Upper lobe of left lung (tissue), 6 donors: Measurements from ENCODE around the gene PALLD. TPM values are rescaled to one million over a fixed set of nuclear protein-coding genes. Genes with fewer than 3 reads are reported as not detected.
A peak's percentile ranks its signal among the peaks of the same experiment; 100 is the strongest.

Experiments used
- ATAC-seq, 2 donors: fragments of 200-7000 bp; cut with Tn5 transposase; one replicate each; pipeline ENCODE4 v1.9.1; 2022; ENCODE audit warnings: mild to moderate bottlenecking in 2 of 2, moderate library complexity in 2 of 2; ENCODE audit not compliant: low FRiP score in 2 of 2
- DNase-seq, 2 donors: peaks; one replicate each; pipeline ENCODE4 v3.0.0-alpha.2; 2019 to 2020
- H3K27ac ChIP-seq, 4 donors: fragments of 200-600 bp; sonication (generic); one replicate each; pipeline ENCODE4 v1.5.1; 2016 to 2019
- H3K27me3 ChIP-seq, 4 donors: fragments of 200-600 bp; sonication (generic); one replicate each; pipeline ENCODE4 v1.5.1; 2017 to 2019
- H3K36me3 ChIP-seq, 4 donors: fragments of 200-600 bp; sonication (generic); one replicate each; pipeline ENCODE4 v1.5.1; 2016 to 2019
- H3K4me1 ChIP-seq, 4 donors: fragments of 200-600 bp; sonication (generic); one replicate each; pipeline ENCODE4 v1.5.1; 2018 to 2019
- H3K4me3 ChIP-seq, 4 donors: fragments of 200-600 bp; sonication (generic); one replicate each; pipeline ENCODE4 v1.5.1; 2017 to 2019; ENCODE audit warnings: mild to moderate bottlenecking in 2 of 4, moderate library complexity in 1 of 4
- H3K9me3 ChIP-seq, 4 donors: fragments of 200-600 bp; sonication (generic); one replicate each; pipeline ENCODE4 v1.5.1; 2018 to 2019
- EP300 ChIP-seq, 4 donors: sonication (generic); formaldehyde crosslinking; IDR thresholded peaks; one replicate each; pipeline ENCODE4 v1.5.1; 2017; ENCODE audit warnings: antibody characterized with exemption in 4 of 4, control low read depth in 2 of 4
- POLR2A ChIP-seq, 4 donors: fragments of 450-650 bp; IDR thresholded peaks; one replicate each; pipeline ENCODE4 v1.5.1; 2016 to 2017; ENCODE audit warnings: antibody characterized with exemption in 4 of 4, mild to moderate bottlenecking in 2 of 4
- POLR2AphosphoS5 ChIP-seq, 2 donors: sonication (generic); formaldehyde crosslinking; IDR thresholded peaks; one replicate each; pipeline ENCODE4 v1.5.1; 2017; ENCODE audit warnings: antibody characterized with exemption in 2 of 2
- WGBS, 2 donors: methylation state at CpG; one replicate each; pipeline ENCODE4 v1.1.5; 2017 to 2018; 5-methylcytosine and 5-hydroxymethylcytosine counted together
- total RNA-seq, 6 donors: library from RNA; depleted of rRNA in 4 of 6; stranded (reverse); fragments of >200 nt in 4 of 6; gene quantifications; one replicate each; pipeline versions ENCODE4 v1.1.0 to v1.2.1, GENCODE V29; 2016 to 2021
- TF ChIP-seq, protein P1 (sequence below), 6 experiments: fragments of 450-650 bp in 4 of 6; fragments of 200-600 bp in 2 of 6; sonication (generic) in 2 of 6; IDR thresholded peaks; one replicate each; pipeline ENCODE4 v1.5.1; 2016 to 2019; ENCODE audit warnings: antibody characterized with exemption in 6 of 6
- donor health status: DM: no; HTN: no; CAD: no; lungs with moderate emphysema.
- donor health status: DM: no; HTN: yes; CAD: no; lungs with severe emphysema.

Gene PALLD
- total RNA-seq, 6 donors from 2014 or later, result 63.9 to 175 (median 134) TPM

DNA sequence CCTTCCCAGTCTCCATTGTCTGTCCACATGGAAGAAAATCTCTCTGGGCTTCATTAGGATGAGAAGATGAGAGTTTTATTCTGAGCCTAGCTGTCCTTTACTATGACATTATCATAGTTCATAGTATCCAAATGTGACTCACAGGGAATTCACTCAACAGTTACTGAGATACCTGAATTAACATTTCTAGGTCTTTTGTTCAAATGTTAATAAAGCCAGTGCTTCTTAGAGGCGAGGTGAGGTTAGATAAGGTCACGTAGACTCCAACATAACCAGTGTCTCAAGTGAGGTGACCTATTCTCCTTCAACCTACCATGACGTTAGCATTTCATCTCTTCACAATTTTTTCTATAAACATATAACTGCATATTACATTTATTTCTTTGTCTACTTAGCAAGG is 67.2 kb downstream of the PALLD start:
- Histone ChIP-seq H3K27me3 (no peaks in the 10 kb centered on the region), H3K9me3 (no peaks in the 10 kb centered on the region), H3K4me3 (no peak overlapping the region), H3K27ac (no peak overlapping the region), H3K36me3 (no peaks in the 10 kb centered on the region), H3K4me1 (peaks cover 0 to 6% (median 3%) of the 10 kb centered on the region in 4 donors)
- ATAC-seq (no peak), DNase-seq (no peak)
- no peak for TF ChIP-seq POLR2AphosphoS5 (IDR thresholded peaks at IDR 0.05)
- TF ChIP-seq, protein P1, sequence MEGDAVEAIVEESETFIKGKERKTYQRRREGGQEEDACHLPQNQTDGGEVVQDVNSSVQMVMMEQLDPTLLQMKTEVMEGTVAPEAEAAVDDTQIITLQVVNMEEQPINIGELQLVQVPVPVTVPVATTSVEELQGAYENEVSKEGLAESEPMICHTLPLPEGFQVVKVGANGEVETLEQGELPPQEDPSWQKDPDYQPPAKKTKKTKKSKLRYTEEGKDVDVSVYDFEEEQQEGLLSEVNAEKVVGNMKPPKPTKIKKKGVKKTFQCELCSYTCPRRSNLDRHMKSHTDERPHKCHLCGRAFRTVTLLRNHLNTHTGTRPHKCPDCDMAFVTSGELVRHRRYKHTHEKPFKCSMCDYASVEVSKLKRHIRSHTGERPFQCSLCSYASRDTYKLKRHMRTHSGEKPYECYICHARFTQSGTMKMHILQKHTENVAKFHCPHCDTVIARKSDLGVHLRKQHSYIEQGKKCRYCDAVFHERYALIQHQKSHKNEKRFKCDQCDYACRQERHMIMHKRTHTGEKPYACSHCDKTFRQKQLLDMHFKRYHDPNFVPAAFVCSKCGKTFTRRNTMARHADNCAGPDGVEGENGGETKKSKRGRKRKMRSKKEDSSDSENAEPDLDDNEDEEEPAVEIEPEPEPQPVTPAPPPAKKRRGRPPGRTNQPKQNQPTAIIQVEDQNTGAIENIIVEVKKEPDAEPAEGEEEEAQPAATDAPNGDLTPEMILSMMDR (IDR thresholded peaks at IDR 0.05), result no peak
- 83 to 90% methylated on average over 3 of the region's 3 CpGs for WGBS, 2 donors

DNA sequence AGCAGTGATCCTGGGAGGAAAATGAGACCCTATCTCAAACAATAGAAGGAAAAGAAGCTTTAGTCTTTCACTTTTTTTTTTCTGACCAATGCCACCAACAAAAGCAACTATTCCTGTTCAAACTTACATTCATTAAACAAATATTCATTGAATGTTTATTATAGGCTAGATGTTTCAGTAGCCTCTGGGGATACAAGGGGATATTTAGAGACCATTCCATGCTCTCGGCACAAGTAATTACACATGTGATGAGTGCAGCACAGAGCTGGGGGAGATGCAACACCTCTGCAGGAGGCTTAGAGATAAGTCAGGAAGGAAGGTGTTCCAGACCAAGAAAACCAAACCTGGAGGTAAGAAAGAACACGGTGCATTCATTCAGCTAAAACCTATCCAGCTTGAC is 68.3 kb downstream of the PALLD start:
- DNase-seq (no peak), ATAC-seq (no peak)
- H3K9me3 ChIP-seq, result no peaks in the 10 kb centered on the region
- peaks cover 3 to 7% (median 5%) of the 10 kb centered on the region in 4 donors for H3K4me1 ChIP-seq
- H3K4me3 ChIP-seq, result no peak overlapping the region
- H3K27ac ChIP-seq, result no peak overlapping the region
- H3K36me3 ChIP-seq, result no peaks in the 10 kb centered on the region
- no peaks in the 10 kb centered on the region for H3K27me3 ChIP-seq
- TF ChIP-seq EP300 (IDR thresholded peaks at IDR 0.05), result no peak
- TF ChIP-seq POLR2AphosphoS5 (IDR thresholded peaks at IDR 0.05), result no peak
- TF ChIP-seq POLR2A (IDR thresholded peaks at IDR 0.05), result no peak
- TF ChIP-seq, protein P1 (IDR thresholded peaks at IDR 0.05), result no peak
- 69 to 72% methylated on average over 2 of the region's 2 CpGs for WGBS, 2 donors

DNA sequence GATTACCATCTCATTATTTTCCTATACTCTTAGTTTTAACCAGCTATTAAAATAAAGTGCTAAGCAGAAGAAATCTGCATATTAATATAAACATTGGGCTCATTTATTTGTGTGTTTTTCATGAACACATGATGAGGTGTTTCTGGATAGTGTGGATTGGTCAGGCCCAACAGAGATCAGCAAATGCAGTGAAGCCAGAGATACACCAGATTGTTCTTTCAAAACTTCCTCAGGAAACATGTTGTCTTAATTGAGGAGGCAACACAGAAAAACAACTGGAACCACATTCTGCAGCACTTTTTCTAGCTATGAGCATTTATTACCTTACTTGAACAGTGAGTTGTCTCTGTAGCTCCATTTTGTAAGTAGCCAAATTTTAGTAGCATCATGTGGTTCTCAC is 69.9 kb downstream of the PALLD start:
- TF ChIP-seq, protein P1 (IDR thresholded peaks at IDR 0.05), result no peak
- no peak for TF ChIP-seq POLR2AphosphoS5 (IDR thresholded peaks at IDR 0.05)
- no peak for TF ChIP-seq POLR2A (IDR thresholded peaks at IDR 0.05)
- TF ChIP-seq EP300 (IDR thresholded peaks at IDR 0.05), result no peak
- Histone ChIP-seq H3K4me1 (peaks cover 0 to 8% (median 2%) of the 10 kb centered on the region in 4 donors), H3K36me3 (no peaks in the 10 kb centered on the region), H3K27ac (no peak overlapping the region), H3K9me3 (no peaks in the 10 kb centered on the region), H3K4me3 (no peak overlapping the region), H3K27me3 (no peaks in the 10 kb centered on the region)
- ATAC-seq, result no peak
- DNase-seq, result no peak

DNA sequence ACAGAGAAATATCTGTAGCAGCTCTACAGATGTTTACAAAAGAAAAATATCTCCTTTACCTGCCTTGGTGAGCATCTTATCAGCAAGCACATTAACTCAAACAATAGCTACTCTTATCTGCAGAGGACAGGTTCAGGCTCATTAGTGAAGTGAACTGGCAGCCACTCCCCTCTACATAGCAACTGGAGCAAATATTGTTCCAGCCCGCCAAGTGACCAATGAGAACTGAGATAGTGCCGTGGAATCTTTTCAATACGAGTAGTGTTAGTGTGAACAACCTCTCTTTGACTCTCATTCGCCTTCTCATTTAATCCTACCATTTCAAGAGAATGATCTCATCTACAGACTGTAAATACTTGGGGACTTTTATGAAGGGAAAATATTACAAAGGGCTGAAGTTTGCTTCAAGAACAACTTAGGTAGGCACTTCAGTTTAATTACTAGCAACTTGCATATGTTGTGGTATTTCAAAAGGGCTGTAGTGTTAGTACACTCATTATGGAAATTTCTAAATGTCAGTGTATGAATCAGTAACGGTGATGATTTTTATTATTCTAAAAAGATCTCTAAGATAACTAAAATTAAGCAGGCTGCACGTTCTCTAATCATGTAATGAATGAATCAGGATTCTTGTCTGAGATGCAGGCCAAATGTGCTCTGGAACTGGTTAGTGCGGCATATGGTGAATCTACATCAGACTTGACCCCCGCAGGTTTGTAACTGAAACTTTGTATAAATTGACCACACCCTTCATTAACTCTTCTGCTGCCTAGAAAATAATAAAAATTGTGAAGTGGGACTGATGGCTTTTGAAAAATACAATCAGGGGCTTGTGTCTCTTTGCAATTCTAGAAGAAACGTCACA is 72.4 kb downstream of the PALLD start:
- no peak overlapping the region for H3K4me3 ChIP-seq
- 42 to 45% methylated on average over 9 of the region's 9 CpGs for WGBS, 2 donors
- H3K4me1 ChIP-seq, result peaks cover 0 to 8% (median 2%) of the 10 kb centered on the region in 4 donors
- no peak for TF ChIP-seq POLR2A (IDR thresholded peaks at IDR 0.05)
- TF ChIP-seq EP300 (IDR thresholded peaks at IDR 0.05), result peak in 1 of 4 donors; percentile 4
- TF ChIP-seq, protein P1 (IDR thresholded peaks at IDR 0.05), result no peak
- TF ChIP-seq POLR2AphosphoS5 (IDR thresholded peaks at IDR 0.05), result no peak
- H3K27ac ChIP-seq, result no peak overlapping the region
- ATAC-seq (peak; percentile 85 to 91), DNase-seq (peak in 1 of 2 donors; percentile 57)
- H3K36me3 ChIP-seq, result no peaks in the 10 kb centered on the region
- no peaks in the 10 kb centered on the region for H3K9me3 ChIP-seq
- H3K27me3 ChIP-seq, result no peaks in the 10 kb centered on the region

DNA sequence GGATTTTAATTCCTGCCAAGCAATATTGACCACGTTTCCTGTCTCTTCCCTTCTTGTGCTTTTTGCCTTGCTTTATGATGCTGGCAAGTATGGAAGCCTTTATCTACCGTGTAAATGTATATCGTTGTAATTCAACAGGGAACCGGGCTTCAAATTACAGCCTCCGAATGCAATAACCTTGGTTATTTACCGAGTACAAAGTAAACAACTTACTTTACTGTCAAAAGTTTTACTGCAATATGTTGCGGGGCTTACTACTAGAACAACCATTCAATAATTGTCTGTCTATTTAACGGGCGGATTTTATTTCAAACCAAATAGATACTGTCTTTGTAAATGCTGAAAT is 73.1 kb downstream of the PALLD start:
- no peak overlapping the region for H3K4me3 ChIP-seq
- TF ChIP-seq EP300 (IDR thresholded peaks at IDR 0.05) (no peak), POLR2A (IDR thresholded peaks at IDR 0.05) (no peak), POLR2AphosphoS5 (IDR thresholded peaks at IDR 0.05) (no peak)
- TF ChIP-seq, protein P1 (IDR thresholded peaks at IDR 0.05), result no peak
- no peaks in the 10 kb centered on the region for H3K27me3 ChIP-seq
- no peaks in the 10 kb centered on the region for H3K36me3 ChIP-seq
- H3K4me1 ChIP-seq, result peaks cover 0 to 8% (median 2%) of the 10 kb centered on the region in 4 donors
- 63 to 67% methylated on average over 9 of the region's 9 CpGs for WGBS, 2 donors
- no peak overlapping the region for H3K27ac ChIP-seq
- ATAC-seq, result no peak
- no peak for DNase-seq
- H3K9me3 ChIP-seq, result no peaks in the 10 kb centered on the region
